GM19240 (cell line): ENCODE data around the gene ACAP3.

Experiments used
- DNase-seq: peaks from one replicate; pipeline ENCODE4 v3.0.0; 2011; ENCODE audit warnings: low spot score; ENCODE audit not compliant: insufficient read length

Gene ACAP3

DNA sequence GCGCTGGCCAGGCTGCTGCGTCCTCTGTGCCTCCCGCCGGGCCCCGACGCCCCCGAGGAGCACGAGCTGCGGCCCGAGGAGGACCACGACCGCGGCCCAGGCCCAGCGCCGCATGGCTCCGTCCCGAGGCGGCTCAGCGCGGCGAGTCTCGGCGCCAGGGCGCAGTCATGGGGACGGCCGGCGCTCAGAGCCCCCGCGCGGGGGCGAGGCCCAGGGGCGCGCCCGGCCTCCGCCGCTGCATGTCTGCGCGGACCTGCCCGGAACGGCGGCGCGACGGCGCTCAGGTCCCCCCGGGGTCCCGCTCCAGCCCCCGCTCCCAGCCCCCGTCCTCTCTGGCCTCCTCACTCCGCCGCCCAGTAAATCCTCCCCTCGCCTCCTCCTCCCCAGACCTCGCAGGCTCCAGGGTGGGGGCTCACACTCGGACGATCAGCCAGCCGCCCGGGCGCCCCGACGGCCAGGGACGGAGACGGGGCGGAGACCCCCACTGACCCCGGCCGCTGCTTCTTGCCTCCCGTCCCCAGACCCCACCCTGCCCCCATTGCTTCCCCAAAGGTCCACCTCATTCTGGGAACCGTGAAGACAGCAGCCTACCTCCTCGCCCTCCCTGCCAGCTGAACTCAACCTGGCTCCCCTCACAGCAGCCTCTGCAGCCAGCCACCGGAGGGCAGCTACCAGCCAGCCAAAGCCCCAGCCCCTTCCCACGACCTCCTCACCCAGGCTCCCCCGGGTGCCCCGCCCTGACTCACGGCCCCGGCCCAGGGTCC is 61.0 kb downstream of the ACAP3 start, which contains the start of gene C1QTNF12:
C1QTNF12 (minus strand) TSS at position 146 of the 764 bp plus-strand sequence; CDS start at position 114, 32 bp downstream.
- no peak for DNase-seq

DNA sequence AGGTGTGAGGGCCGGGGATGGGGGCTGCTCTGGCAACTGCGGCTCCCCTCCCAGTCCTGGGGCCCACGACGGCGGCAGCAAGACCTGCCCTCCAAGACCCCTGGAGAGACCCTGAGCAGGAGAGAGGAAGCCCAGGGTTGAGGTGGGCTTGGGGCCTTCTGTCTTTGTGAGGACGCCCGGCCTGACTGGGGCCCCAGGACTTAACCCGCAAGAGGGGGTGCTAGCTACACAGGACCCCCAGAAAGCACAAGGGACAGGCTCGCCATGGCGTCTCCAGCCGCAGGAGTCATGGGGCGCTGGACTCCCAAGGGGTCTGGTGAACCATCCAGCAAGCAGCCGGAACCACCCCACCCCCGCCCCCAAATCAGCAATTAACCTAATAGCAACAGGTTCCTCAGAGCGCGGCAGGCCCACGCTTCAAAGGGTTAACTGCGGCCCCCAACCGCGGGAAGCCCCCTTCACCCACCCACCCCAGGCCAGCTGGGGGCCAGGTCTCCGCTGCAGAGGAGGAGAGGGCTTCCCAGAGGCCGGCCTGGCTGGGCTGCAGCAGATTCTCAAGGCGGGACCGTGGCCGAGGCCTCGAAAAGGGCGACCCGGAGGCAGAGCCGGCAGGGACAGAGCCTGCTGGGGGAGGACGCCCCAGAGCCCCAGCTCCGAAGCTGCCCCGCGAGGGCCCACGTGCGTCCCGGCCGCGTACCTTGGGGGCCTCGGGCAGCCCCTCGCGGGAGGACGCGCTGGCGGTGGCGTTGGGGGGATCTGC is 61.7 kb downstream of the ACAP3 start:
- DNase-seq = no peak

DNA sequence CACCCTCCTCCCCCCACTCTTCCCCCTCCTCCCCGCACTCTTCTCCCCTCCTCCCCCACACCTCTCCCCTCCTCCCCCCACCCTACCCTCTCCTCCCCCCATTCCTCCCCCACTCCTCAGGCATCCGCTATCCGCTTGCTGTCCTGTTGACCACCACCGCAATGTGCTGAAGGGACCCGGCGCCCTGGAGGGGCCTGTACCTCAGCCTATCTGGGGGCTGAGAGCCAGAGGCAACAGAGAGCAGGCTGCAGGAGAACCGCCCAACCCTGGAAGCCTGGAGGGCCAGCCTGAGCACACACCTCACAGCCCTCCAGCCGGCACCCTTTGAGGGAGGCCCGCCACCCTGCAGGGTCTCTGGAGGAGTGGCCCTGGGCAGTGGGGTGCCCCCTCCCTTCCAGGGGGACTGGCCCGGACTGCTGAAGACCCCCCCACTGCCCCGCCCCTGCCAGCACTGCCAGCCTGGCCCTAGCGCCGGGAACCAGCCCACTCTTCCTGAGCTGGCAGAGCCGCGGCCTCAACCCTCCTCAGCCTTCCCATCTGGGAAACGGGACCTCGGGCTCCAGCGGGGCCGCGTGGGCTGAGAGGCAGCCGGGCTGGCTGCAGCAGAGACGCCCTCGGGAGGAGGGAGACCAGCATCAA is 62.4 kb downstream of the ACAP3 start:
- DNase-seq = no peak

DNA sequence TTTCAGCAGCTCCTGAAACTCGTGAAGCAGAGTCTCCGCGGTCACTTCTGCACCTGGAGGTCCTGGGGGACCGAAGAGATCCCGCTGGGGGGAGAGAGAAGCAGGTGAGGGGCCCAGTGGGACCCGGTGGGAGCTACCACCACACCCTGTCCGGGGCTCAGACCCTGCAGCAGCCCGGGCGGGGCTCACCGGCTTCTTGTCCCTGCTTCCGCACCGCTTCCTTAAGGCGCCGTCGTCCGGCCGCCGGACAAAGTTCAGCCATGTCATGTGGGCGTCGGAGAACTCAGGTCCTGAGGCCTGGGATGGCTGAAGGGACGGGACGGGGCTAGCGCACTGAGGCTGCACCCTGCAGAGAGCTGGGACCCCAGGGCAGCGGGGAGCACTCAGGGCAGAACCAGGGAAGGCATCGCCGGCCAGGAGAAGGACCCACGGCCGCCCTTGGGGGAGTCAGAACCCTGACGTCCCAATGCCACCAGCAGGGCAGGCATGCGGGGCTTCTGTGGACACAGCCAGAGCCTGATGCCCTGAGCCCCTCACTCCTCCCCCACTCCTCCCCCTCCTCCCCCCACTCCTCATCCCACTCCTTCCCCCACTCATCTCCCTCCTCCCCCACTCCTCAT is 63.4 kb downstream of the ACAP3 start:
- DNase-seq = no peak

DNA sequence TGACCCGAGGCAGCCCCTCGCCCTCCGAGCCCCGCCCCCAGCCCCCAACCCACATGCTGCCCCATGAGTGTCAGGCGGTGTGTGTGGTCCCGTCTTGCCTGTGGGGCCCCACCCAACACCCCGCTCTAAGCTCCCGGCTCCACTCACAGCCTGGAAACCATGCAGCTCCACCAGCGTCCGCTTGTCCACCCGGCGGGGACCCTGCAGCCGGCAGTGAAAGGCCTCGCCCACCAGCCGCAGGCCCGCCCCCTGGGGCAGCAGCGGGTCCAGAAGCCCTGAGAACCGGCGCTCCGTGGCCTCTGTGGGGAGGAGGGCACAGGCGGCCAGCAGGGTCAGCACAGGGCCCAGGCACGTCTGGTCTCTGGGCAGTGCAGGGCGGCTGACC is 63.9 kb downstream of the ACAP3 start:
- DNase-seq = no peak

DNA sequence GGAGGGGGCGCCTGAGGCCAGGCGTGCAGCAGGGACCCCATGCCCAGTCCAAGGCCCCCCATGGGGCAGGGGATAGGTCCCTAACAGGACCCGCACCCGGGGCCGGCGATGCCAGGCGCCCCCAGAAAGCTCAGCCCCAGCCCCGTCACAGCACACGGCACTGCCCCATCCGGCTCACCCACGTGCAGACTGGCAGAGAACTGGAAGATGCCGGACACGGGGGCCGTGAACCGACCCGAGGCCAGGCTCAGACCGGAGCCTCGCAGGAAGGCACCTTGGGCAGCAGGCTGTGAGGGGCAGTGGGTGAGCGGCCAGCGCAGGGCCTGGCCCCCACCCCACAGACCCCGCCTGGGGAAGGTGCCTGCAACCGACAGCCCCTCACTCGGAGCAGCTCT is 64.5 kb downstream of the ACAP3 start:
- DNase-seq = no peak

DNA sequence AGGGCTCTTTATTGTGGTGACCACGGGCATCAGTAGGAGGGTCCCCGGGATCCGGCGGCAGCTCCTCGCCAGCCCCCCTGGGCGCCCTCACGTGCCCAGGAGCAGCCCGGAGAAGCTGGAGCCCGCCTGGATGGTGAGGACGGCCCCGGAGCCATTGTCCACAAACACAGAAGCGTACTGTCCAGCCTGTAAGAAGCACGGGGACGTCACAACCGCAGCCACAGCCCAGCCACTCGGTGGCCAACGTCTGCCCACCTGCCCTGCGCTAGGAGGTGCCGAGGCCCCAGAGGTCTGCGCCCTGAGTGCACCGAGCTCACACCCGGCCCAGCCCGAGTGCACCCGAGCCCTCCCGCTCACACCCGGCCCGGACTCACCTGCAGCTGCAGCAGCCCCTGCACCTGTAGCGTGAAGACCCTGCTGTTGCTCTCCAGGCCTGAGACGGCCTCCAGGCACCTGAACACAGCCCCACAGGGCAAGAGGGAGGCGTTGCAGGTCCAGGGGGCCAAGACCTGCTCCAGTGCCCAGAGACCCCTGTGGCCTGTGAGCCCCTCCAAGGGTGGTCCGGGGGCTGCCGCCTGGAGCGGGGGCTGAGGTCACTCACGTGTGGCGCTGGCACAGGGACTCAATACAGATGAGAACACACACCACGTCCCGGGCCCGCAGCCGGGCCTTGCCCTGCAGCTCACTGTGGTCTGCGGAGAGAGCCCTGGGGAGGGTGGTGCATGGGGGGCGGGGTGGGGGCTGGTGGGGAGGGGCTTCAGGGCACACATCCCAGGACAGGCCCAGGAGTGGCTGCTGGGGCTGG is 65.1 kb downstream of the ACAP3 start:
- DNase-seq = no peak
